Common myeloid progenitor, CD34-positive (primary cell): Measurements from ENCODE around the gene FAM222B.
"Not testable (repeated sequence)": the region's sequence is repeated elsewhere in the genome, so short reads cannot be mapped to it uniquely, and the experiment has no call there.

Experiments used
- CTCF ChIA-PET: fragments of 350-600 bp; sonication (Branson Sonifier 250); formaldehyde crosslinking; loops from one replicate; lab custom pipeline; 2021; ENCODE audit warnings: antibody characterized with exemption; lab: Charles Lee
- POLR2A ChIA-PET: fragments of 350-600 bp; sonication (Branson Sonifier 250); formaldehyde crosslinking; loops from one replicate; lab custom pipeline; 2021; ENCODE audit warnings: antibody characterized with exemption; lab: Charles Lee
- DNase-seq, 3 donors: peaks; one replicate each; pipeline versions ENCODE4 v3.0.0 to v3.0.0-alpha.2; 2013
- H3K27ac ChIP-seq, 2 experiments: 1 replicate in 1 of 2; 2 replicates in 1 of 2; pipeline ENCODE4 v1.7.0; 2013; ENCODE audit warnings: inconsistent platforms in 2 of 2, low read length in 2 of 2, mild to moderate bottlenecking in 2 of 2, low read depth in 1 of 2, moderate library complexity in 1 of 2; ENCODE audit not compliant: severe bottlenecking in 2 of 2, insufficient read depth in 1 of 2, poor library complexity in 1 of 2
- H3K27me3 ChIP-seq, 5 experiments: replicated peaks in 2 of 5; 1 replicate in 3 of 5; 2 replicates in 2 of 5; pipeline versions ENCODE4 v1.6.1 to v1.7.0; 2013; ENCODE audit warnings: low read length in 4 of 5, mild to moderate bottlenecking in 2 of 5, moderate library complexity in 2 of 5, inconsistent platforms in 1 of 5; ENCODE audit not compliant: insufficient read depth in 5 of 5, control insufficient read depth in 4 of 5
- H3K36me3 ChIP-seq, 4 experiments: 1 replicate in 2 of 4; 2 replicates in 2 of 4; pipeline versions ENCODE4 v1.6.1 to v1.7.0; 2013; ENCODE audit warnings: low read length in 3 of 4, control low read depth in 1 of 4, mild to moderate bottlenecking in 1 of 4; ENCODE audit not compliant: control insufficient read depth in 4 of 4, insufficient read depth in 4 of 4
- H3K4me1 ChIP-seq, 4 experiments: 1 replicate in 3 of 4; 2 replicates in 1 of 4; pipeline versions ENCODE4 v1.6.1 to v1.7.1; 2013; ENCODE audit warnings: low read length in 3 of 4, mild to moderate bottlenecking in 3 of 4, control low read depth in 1 of 4, inconsistent platforms in 1 of 4, moderate library complexity in 1 of 4; ENCODE audit not compliant: control insufficient read depth in 4 of 4, insufficient read depth in 4 of 4; ENCODE audit errors: control extremely low read depth in 1 of 4
- H3K4me3 ChIP-seq, 7 experiments: 1 replicate in 4 of 7; 2 replicates in 3 of 7; pipeline versions ENCODE4 v1.5.1 to v1.7.0; 2013; ENCODE audit warnings: mild to moderate bottlenecking in 7 of 7, low read length in 6 of 7, moderate library complexity in 6 of 7, inconsistent platforms in 2 of 7, low read depth in 2 of 7, control low read depth in 1 of 7; ENCODE audit not compliant: insufficient read depth in 4 of 7, control insufficient read depth in 1 of 7; ENCODE audit errors: extremely low read depth in 1 of 7
- H3K9me3 ChIP-seq, 5 experiments: 1 replicate in 4 of 5; 2 replicates in 1 of 5; pipeline versions ENCODE4 v1.6.1 to v1.7.1; 2013; ENCODE audit warnings: low read length in 4 of 5, mild to moderate bottlenecking in 2 of 5, inconsistent platforms in 1 of 5, low read depth in 1 of 5, moderate library complexity in 1 of 5; ENCODE audit not compliant: control insufficient read depth in 4 of 5, insufficient read depth in 2 of 5; ENCODE audit errors: control extremely low read depth in 1 of 5
- WGBS: methylation state at CpG from one replicate; pipeline ENCODE4 v1.1.5; 2013; ENCODE audit not compliant: insufficient coverage; 5-methylcytosine and 5-hydroxymethylcytosine counted together

The FAM222B gene

DNA sequence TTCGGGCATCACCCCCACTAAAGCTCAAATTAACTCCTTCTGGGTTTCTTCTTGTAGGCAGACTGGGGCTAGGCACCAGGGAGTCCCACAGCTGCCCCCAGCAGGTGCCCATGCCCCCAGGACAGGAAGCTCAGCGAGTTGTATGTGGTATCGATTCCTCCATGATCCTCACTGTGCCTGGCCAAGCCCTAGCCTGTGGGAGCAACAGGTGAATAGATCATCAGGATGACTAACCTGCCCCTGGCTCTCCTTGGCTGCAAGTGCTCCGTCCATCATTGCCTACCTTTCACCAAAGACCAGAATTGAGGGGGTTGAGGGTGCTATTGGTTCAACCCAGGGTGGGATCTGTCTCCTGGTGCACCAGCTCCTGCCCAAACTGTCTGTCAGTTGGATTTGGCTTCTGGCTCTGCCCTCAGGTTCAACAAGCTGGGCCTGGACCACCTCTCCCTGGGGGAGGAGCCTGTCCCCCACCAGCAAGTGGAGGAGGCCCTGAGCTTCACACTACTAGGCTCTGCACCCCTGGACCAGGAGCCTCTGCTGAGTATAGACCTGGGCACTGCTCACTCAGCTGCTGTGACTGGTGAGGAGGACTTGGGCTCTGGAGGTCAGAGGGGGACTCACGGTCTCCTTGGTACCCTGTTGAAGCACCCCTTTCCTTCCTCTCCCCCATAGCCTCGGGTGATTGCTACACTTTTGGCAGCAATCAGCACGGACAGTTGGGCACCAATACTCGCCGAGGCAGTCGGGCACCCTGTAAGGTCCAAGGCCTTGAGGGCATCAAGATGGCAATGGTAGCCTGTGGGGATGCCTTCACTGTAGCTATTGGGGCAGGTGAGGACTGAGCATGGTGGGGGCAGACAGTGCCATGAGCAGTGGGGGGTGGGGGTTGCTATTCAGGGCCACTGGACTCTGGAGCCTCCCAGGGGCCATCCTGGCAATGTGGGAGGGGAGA lies 101.9 kb downstream of the FAM222B start:
- Histone ChIP-seq H3K27me3 (peaks cover 0 to 4% (median 0%) of the 10 kb centered on the region in 5 experiments), H3K4me3 (peak overlapping the region in 3 of 7 experiments; percentile 2 to 38 (median 16)), H3K9me3 (peaks cover 0 to 3% (median 0%) of the 10 kb centered on the region in 5 experiments), H3K27ac (peak overlapping the region in 1 of 2 experiments; percentile 65), H3K36me3 (no peaks in the 10 kb centered on the region), H3K4me1 (peaks cover 6 to 72% (median 67%) of the 10 kb centered on the region in 4 experiments)
- 76% methylated on average over 9 of the region's 10 CpGs for WGBS
- DNase-seq: no peak
- POLR2A ChIA-PET: interaction anchor here (1.1 to 1.7 kb wide), 3 partner anchors 9 to 14 kb away, joined by 3 to 9 read pairs (median 6); partner anchors contain the start of genes NEK8 and TLCD1
- CTCF ChIA-PET: interaction anchor here (1.3 to 18.9 kb wide), 3 partner anchors 9 to 14 kb away, joined by 4 to 507 read pairs (median 21); partner anchors contain the start of genes NEK8, RPL23A and TLCD1

DNA sequence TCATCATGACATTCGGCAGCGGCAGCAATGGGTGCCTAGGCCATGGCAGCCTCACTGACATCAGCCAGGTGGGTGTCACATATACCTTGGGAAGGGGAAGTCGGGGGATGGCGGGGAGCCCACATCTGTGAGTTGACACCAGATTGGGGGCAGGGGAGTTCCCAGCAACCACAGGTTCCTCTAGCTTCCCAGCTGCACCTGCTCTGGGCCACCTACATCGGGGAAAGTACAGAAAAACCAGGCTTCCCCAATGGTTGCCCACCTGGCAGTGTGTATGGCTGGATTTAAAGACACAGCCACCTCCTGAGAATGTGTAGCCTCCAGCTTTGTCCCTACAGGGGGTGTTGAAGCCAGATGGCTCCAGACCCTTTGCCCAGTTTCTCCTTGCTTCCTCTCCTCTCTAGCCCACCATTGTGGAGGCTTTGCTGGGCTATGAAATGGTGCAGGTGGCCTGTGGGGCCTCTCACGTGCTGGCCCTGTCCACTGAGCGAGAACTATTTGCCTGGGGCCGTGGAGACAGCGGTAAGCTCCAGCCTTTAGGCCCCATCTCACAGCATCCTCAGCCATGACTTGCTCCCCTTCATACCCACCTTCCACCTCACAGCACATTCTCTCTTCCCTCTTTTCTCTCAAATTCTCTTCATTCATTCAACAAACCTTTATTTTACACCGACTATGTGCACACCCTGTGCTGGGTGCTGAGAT lies 103.8 kb downstream of the FAM222B start:
- ChIA-PET POLR2A (interaction anchor here (0.5 to 0.7 kb wide), 2 partner anchors 10 to 24 kb away, joined by 3 to 4 read pairs; partner anchors contain the start of gene NEK8), CTCF (interaction anchor here (18.9 kb wide), 1 partner anchor 12 kb away, joined by 507 read pairs; the partner anchor contains the start of genes NEK8, RPL23A and TLCD1)
- peak; percentile 65 to 95 (median 92) for DNase-seq
- Histone ChIP-seq H3K27ac (no peak overlapping the region), H3K4me1 (peaks cover 3 to 55% (median 50%) of the 10 kb centered on the region in 4 experiments), H3K36me3 (peaks cover 0 to 5% (median 4%) of the 10 kb centered on the region in 4 experiments), H3K9me3 (peaks cover 0 to 3% (median 0%) of the 10 kb centered on the region in 5 experiments), H3K27me3 (no peaks in the 10 kb centered on the region), H3K4me3 (no peak overlapping the region)
- WGBS: 72% methylated on average over 6 of the region's 10 CpGs

GRCh38 chr17:28737770-28738679 lies 104.6 kb downstream of the FAM222B start:
- peak in 1 of 3 donors; percentile 44 for DNase-seq
- H3K27ac ChIP-seq: no peak overlapping the region
- H3K4me3 ChIP-seq: no peak overlapping the region
- H3K36me3 ChIP-seq: peaks cover 0 to 5% (median 4%) of the 10 kb centered on the region in 4 experiments
- H3K9me3 ChIP-seq: peaks cover 0 to 3% (median 0%) of the 10 kb centered on the region in 5 experiments
- ChIA-PET POLR2A (interaction anchor here (0.5 kb wide), 1 partner anchor 25 kb away, joined by 3 read pairs; no protein-coding TSS in a partner anchor), CTCF (interaction anchor here (1.0 to 18.9 kb wide), 2 partner anchors 11 to 12 kb away, joined by 3 to 507 read pairs; partner anchors contain the start of genes NEK8, RPL23A and TLCD1)
- 96% methylated on average over 14 of the region's 22 CpGs for whole genome bisulfite sequencing
- H3K27me3 ChIP-seq: no peaks in the 10 kb centered on the region
- H3K4me1 ChIP-seq: peaks cover 3 to 49% (median 44%) of the 10 kb centered on the region in 4 experiments

- Histone ChIP-seq H3K9me3 (peaks cover 0 to 3% (median 0%) of the 10 kb centered on the region in 5 experiments), H3K27me3 (no peaks in the 10 kb centered on the region), H3K4me1 (peaks cover 3 to 42% (median 37%) of the 10 kb centered on the region in 4 experiments), H3K27ac (no peak overlapping the region), H3K36me3 (peaks cover 0 to 5% (median 4%) of the 10 kb centered on the region in 4 experiments), H3K4me3 (no peak overlapping the region)
- WGBS: 96% methylated on average over 8 of the region's 12 CpGs
- ChIA-PET CTCF (interaction anchor here (0.6 to 18.9 kb wide), 3 partner anchors 10 to 46 kb away, joined by 3 to 507 read pairs (median 3); partner anchors contain the start of genes NEK8, RPL23A and TLCD1), POLR2A (no interaction called here)
- DNase-seq: no peak
Measured at GRCh38 chr17:28737316-28737715, 105.3 kb downstream of the FAM222B start.

DNA sequence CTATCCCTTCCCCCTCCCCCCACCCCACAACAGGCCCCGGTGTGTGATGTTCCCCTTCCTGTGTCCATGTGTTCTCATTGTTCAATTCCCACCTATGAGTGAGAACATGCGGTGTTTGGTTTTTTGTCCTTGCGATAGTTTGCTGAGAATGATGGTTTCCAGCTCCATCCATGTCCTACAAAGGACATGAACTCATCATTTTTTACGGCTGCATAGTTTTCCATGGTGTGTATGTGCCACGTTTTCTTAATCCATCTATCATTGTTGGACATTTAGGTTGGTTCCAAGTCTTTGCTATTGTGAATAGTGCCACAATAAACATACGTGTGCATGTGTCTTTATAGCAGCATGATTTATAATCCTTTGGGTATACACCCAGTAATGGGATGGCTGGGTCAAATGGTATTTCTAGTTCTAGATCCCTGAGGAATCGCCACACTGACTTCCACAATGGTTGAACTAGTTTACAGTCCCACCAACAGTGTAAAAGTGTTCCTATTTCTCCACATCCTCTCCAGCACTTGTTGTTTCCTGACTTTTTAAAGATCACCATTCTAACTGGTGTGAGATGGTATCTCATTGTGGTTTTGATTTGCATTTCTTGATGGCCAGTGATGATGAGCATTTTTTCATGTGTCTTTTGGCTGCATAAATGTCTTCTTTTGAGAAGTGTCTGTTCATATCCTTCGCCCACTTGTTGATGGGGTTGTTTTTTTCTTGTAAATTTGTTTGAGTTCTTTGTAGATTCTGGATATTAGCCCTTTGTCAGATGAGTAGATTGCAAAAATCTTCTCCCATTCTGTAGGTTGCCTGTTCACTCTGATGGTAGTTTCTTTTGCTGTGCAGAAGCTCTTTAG lies 106.4 kb downstream of the FAM222B start:
- WGBS: no CpG with 5 or more reads among the region's 8 CpGs
- peaks cover 3 to 31% (median 25%) of the 10 kb centered on the region in 4 experiments for H3K4me1 ChIP-seq
- H3K4me3 ChIP-seq, H3K36me3 ChIP-seq, H3K27ac ChIP-seq, DNase-seq, H3K9me3 ChIP-seq, H3K27me3 ChIP-seq, POLR2A ChIA-PET: not testable (repeated sequence)
- CTCF ChIA-PET: interaction anchor here (0.6 to 18.9 kb wide), 4 partner anchors 9 to 45 kb away, joined by 3 to 507 read pairs (median 256); partner anchors contain the start of genes NEK8, RPL23A, TLCD1 and TRAF4
